Measurements from ENCODE around the gene PDE3A. TPM values are rescaled to one million over a fixed set of nuclear protein-coding genes. Genes with fewer than 3 reads are reported as not detected.

PDE3A gene
- total and polyA plus RNA-seq, 7 donors, result 0.53 to 4.1 (median 2.1) TPM

DNA sequence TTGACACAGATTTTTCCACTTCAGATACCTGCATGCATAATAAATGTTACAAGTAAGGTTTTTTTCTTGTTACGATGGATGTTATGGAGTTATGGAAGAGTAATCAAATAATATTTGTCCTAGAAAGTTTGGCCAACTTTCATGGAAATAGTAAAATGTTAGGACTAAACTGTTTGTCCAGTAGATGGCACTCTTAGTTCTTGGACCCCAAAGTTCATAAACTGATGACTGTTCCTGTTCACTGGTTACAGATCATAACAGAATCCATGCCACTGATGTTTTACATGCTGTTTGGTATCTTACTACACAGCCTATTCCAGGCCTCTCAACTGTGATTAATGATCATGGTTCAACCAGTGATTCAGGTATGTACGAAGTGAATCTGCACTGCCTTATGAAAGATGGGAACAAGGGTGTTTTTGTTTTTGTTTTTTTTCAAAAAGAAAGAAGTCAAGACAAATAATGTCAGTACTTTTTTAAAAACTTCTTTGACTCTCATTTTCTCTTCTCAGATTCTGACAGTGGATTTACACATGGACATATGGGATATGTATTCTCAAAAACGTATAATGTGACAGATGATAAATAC is 278.0 kb downstream of the PDE3A start:
- TF ChIP-seq CTCF (IDR thresholded peaks at IDR 0.05), result peak; percentile 36
- H3K9me3 ChIP-seq, result no peaks in the 10 kb centered on the region
- intact Hi-C loops (cut with DNase I), result loop anchor here in 1 of 2 donors (10.0 kb wide), 1 partner anchor 148 kb away; no protein-coding TSS in a partner anchor
- no peak overlapping the region for H3K27ac ChIP-seq
- WGBS, 3 donors, result 44 to 64% (median 46%) methylated on average over 3 of the region's 3 CpGs
- ATAC-seq (no peak), DNase-seq (no peak)
- no peak overlapping the region for H3K4me3 ChIP-seq
- no peaks in the 10 kb centered on the region for H3K36me3 ChIP-seq (ENCODE audit: insufficient read depth in 1 of 2, low read depth in 1 of 2)
- no peaks in the 10 kb centered on the region for H3K4me1 ChIP-seq
- no peaks in the 10 kb centered on the region for H3K27me3 ChIP-seq (ENCODE audit: insufficient read depth in 3 of 3, low read length in 2 of 3)

GRCh38 chr12:20653871-20654270 is 285.5 kb downstream of the PDE3A start:
- TF ChIP-seq CTCF (IDR thresholded peaks at IDR 0.05), result no peak
- WGBS, 3 donors, result 81 to 91% (median 81%) methylated on average over 2 of the region's 2 CpGs
- intact Hi-C loops (cut with DNase I), result no loop called here
- Histone ChIP-seq H3K4me3 (no peak overlapping the region), H3K9me3 (no peaks in the 10 kb centered on the region), H3K27me3 (ENCODE audit: insufficient read depth in 3 of 3, low read length in 2 of 3) (no peaks in the 10 kb centered on the region), H3K4me1 (no peaks in the 10 kb centered on the region), H3K27ac (no peak overlapping the region), H3K36me3 (ENCODE audit: insufficient read depth in 1 of 2, low read depth in 1 of 2) (no peaks in the 10 kb centered on the region)
- DNase-seq (no peak), ATAC-seq (no peak)

DNA sequence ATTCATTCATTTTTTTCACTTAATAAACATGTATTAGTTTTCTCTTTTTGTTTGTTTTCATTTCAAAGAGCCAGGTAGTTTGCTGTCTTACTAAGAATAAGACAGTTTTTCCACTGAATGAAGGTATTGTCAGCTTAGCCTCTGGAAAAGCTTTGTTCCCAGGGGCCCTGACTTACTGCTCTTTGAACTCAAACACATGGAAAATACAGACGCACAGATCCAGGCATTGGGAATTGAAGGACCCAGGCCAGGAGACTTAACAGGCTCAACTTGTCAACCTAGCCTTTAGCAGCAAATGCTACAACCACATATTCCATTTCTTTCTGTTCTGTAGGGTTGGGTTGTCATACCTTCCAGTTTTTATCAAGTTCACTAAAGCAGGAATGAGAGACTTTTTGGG is 288.3 kb downstream of the PDE3A start:
- DNase-seq (no peak), ATAC-seq (no peak)
- no peak for TF ChIP-seq CTCF (IDR thresholded peaks at IDR 0.05)
- no peaks in the 10 kb centered on the region for H3K4me1 ChIP-seq
- intact Hi-C loops (cut with DNase I), result no loop called here
- H3K27me3 ChIP-seq (ENCODE audit: insufficient read depth in 3 of 3, low read length in 2 of 3), result no peaks in the 10 kb centered on the region
- no peak overlapping the region for H3K4me3 ChIP-seq
- no peak overlapping the region for H3K27ac ChIP-seq
- WGBS, 3 donors, result 11 to 25% (median 21%) methylated on average over 1 of the region's 1 CpG
- H3K9me3 ChIP-seq, result no peaks in the 10 kb centered on the region
- no peaks in the 10 kb centered on the region for H3K36me3 ChIP-seq (ENCODE audit: insufficient read depth in 1 of 2, low read depth in 1 of 2)

DNA sequence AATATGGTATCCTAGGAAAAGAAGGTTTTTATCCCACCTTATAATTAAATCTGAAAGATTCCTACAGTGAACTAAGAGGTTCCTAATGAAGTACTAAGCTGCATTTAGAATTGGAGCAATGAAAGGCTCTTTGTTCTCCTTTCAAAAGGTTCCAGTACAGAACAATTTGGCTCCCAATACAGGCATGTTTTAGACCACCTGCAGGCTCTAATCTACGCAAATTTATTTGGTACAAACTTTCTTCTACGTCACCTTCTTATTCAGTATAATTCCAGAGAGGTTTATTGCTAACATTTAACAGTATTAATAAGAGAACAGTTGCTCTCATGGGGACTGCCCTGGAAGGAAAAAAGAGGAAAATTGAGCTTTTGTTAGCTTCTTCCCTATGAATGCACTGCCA is 289.2 kb downstream of the PDE3A start:
- Histone ChIP-seq H3K36me3 (ENCODE audit: insufficient read depth in 1 of 2, low read depth in 1 of 2) (no peaks in the 10 kb centered on the region), H3K9me3 (peaks cover under 1% of the 10 kb centered on the region)

More for the DNA sequence above, 289.2 kb downstream of the PDE3A start:
- Histone ChIP-seq H3K4me1 (no peaks in the 10 kb centered on the region), H3K4me3 (no peak overlapping the region), H3K27me3 (ENCODE audit: insufficient read depth in 3 of 3, low read length in 2 of 3) (no peaks in the 10 kb centered on the region), H3K27ac (no peak overlapping the region)
- DNase-seq (no peak), ATAC-seq (no peak)
- no peak for TF ChIP-seq CTCF (IDR thresholded peaks at IDR 0.05)
- 35 to 61% (median 35%) methylated on average over 2 of the region's 2 CpGs for WGBS, 3 donors
- intact Hi-C loops (cut with DNase I), result no loop called here

Data from psoas muscle (tissue), 8 donors.